WTC11 (cell line): ENCODE data around the gene AFAP1L2. TPM values are rescaled to one million over a fixed set of nuclear protein-coding genes. Genes with fewer than 3 reads are reported as not detected.

Experiments used
- ATAC-seq: fragments of 200-7000 bp; cut with Tn5 transposase; 2 replicates; pipeline ENCODE4 v1.10.0; 2021; ENCODE audit warnings: mild to moderate bottlenecking, moderate library complexity
- CTCF ChIA-PET: fragments of 300-600 bp; sonication (Branson Sonifier 250); formaldehyde crosslinking; loops from one replicate; lab custom pipeline; 2021; ENCODE audit warnings: antibody characterized with exemption; lab: Charles Lee
- POLR2A ChIA-PET: fragments of 350-600 bp; sonication (Branson Sonifier 250); formaldehyde crosslinking; loops from one replicate; lab custom pipeline; 2021; ENCODE audit warnings: antibody characterized with exemption; lab: Charles Lee
- DNase-seq: peaks from one replicate; pipeline ENCODE4 v3.0.0; 2021; ENCODE audit warnings: low spot score
- H3K27ac Mint-ChIP-seq: 2 replicates; pipeline ENCODE4 v1.8.0; 2021; ENCODE audit warnings: mixed read lengths
- H3K27me3 Mint-ChIP-seq: 2 replicates; pipeline ENCODE4 v1.8.0; 2021; ENCODE audit warnings: low read depth, mild to moderate bottlenecking, moderate library complexity, mixed read lengths
- H3K36me3 Mint-ChIP-seq: 2 replicates; pipeline ENCODE4 v1.8.0; 2021; ENCODE audit warnings: mixed read lengths
- H3K4me1 Mint-ChIP-seq: 2 replicates; pipeline ENCODE4 v1.8.0; 2022; ENCODE audit warnings: mixed read lengths
- H3K4me3 Mint-ChIP-seq: 2 replicates; pipeline ENCODE4 v1.8.0; 2021; ENCODE audit warnings: mild to moderate bottlenecking, moderate library complexity, mixed read lengths
- H3K9me3 Mint-ChIP-seq: 2 replicates; pipeline ENCODE4 v1.8.0; 2021; ENCODE audit warnings: mixed read lengths
- CREB1 ChIP-seq: sonication (generic); formaldehyde crosslinking; IDR thresholded peaks from 2 replicates; pipeline ENCODE4 v1.8.0; 2023; ENCODE audit warnings: mild to moderate bottlenecking, missing genetic modification reagents
- FOXK1 ChIP-seq: sonication (generic); formaldehyde crosslinking; IDR thresholded peaks from 2 replicates; pipeline ENCODE4 v1.8.0; 2022; ENCODE audit warnings: mild to moderate bottlenecking, moderate library complexity, missing genetic modification reagents
- GABPB1 ChIP-seq: sonication (generic); formaldehyde crosslinking; IDR thresholded peaks from 2 replicates; pipeline ENCODE4 v1.8.1; 2023; ENCODE audit warnings: mild to moderate bottlenecking, missing genetic modification reagents
- IRF2 ChIP-seq: sonication (generic); formaldehyde crosslinking; IDR thresholded peaks from 2 replicates; pipeline ENCODE4 v1.8.0; 2022; ENCODE audit warnings: low read depth, missing genetic modification reagents, borderline replicate concordance
- KAT7 ChIP-seq: sonication (generic); formaldehyde crosslinking; IDR thresholded peaks from 2 replicates; pipeline ENCODE4 v1.8.1; 2023; ENCODE audit warnings: missing genetic modification reagents, mild to moderate bottlenecking, borderline replicate concordance
- ZNF219 ChIP-seq: sonication (generic); formaldehyde crosslinking; IDR thresholded peaks from 2 replicates; pipeline ENCODE4 v1.8.0; 2023; ENCODE audit warnings: missing genetic modification reagents, mild to moderate bottlenecking, borderline replicate concordance
- total RNA-seq: library from RNA; stranded (reverse); gene quantifications from 3 replicates; pipeline ENCODE4 v1.2.3, GENCODE V29; 2021
- TF ChIP-seq, protein P1 (sequence below): fragments of 200-600 bp; IDR thresholded peaks from 2 replicates; pipeline ENCODE4 v1.8.0; 2022; ENCODE audit warnings: antibody characterized with exemption
- TF ChIP-seq, protein P2 (sequence below): fragments of 250-450 bp; sonication (Bioruptor Pico); IDR thresholded peaks from 2 replicates; pipeline ENCODE4 v1.9.0; 2021; ENCODE audit warnings: moderate library complexity, mild to moderate bottlenecking, inconsistent platforms, borderline replicate concordance
- TF ChIP-seq, protein P3 (sequence below): sonication (generic); formaldehyde crosslinking; conservative IDR thresholded peaks from 2 replicates; pipeline ENCODE4 v1.8.1; 2023; ENCODE audit warnings: mild to moderate bottlenecking, low read depth, missing genetic modification reagents, moderate library complexity
- TF ChIP-seq, protein P4 (sequence below): sonication (generic); formaldehyde crosslinking; IDR thresholded peaks from 2 replicates; pipeline ENCODE4 v1.8.0; 2023; ENCODE audit warnings: missing genetic modification reagents, mild to moderate bottlenecking, borderline replicate concordance
- TF ChIP-seq, protein P5 (sequence below): sonication (generic); formaldehyde crosslinking; IDR thresholded peaks from 2 replicates; pipeline ENCODE4 v1.8.0; 2023; ENCODE audit warnings: mild to moderate bottlenecking, missing genetic modification reagents
- TF ChIP-seq, protein P6 (sequence below): sonication (generic); formaldehyde crosslinking; IDR thresholded peaks from 2 replicates; pipeline ENCODE4 v1.8.1; 2023; ENCODE audit warnings: mild to moderate bottlenecking, missing genetic modification reagents

AFAP1L2 gene
- total RNA-seq, 1 experiment from 2014 or later, result 5.0 TPM

DNA sequence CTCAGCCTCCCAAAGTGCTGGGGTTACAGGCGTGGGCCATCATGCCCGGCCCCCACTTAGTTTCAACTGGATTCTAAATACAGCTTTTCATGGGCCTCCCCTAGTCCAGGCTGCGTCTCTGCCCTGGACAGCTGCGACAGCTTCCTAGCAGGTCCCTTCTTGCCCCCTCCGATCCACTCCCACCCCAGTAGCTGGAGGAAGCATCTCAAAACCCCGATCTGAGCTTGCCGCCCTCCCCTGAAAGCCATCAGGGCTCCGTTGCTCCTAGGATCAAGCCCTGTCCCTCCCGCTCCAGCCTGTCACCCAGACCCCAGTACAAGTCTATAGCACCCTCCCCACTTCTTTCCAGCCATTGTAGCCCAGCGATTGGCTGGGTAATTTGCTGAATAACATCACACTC, 100.7 kb downstream of the AFAP1L2 start (continued):
- TF ChIP-seq, protein P1, sequence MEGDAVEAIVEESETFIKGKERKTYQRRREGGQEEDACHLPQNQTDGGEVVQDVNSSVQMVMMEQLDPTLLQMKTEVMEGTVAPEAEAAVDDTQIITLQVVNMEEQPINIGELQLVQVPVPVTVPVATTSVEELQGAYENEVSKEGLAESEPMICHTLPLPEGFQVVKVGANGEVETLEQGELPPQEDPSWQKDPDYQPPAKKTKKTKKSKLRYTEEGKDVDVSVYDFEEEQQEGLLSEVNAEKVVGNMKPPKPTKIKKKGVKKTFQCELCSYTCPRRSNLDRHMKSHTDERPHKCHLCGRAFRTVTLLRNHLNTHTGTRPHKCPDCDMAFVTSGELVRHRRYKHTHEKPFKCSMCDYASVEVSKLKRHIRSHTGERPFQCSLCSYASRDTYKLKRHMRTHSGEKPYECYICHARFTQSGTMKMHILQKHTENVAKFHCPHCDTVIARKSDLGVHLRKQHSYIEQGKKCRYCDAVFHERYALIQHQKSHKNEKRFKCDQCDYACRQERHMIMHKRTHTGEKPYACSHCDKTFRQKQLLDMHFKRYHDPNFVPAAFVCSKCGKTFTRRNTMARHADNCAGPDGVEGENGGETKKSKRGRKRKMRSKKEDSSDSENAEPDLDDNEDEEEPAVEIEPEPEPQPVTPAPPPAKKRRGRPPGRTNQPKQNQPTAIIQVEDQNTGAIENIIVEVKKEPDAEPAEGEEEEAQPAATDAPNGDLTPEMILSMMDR, result no peak
- TF ChIP-seq KAT7 (CRISPR knock-in tag), result no peak

DNA sequence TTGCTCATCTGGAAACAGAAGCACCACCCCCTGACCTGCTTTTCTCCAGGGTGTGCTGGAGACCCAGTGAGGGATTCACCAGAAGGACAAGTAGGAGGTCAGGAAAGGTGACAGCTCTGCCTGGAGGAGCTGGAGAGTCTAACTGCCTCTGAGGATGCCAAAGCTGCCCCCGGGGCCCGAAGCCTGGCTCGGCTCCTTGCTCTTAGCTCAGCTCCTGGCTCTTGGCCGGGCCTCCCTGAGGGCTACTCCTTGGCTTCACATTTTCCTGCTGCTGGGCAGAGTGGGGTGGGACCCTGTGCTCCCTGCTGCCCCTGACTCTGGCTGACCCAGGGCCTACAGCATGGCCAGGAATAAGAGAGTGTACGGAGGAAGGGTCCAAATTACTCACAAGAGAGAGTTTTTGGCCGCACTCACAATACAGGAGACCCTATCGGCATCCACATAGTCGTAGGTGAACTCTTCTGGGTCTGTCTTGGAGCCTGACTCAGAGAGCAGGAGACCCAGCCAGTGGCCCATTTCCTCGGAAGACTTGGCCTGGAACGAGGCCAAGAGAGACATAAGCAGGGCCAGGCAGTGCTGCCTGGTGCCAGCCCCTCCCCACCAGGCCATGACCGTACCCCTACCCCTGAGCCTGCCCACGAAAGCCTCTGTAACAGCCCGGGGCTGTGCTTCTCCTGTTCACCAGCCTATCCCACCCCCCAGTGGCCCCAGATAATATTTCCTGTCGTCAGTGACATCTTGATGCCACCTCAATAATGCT, 102.2 kb downstream of the AFAP1L2 start:
- ChIA-PET CTCF (interaction anchor here (0.5 to 4.9 kb wide), 6 partner anchors 24 to 484 kb away, joined by 3 to 126 read pairs (median 5); no protein-coding TSS in a partner anchor), POLR2A (no interaction called here)
- Mint-ChIP-seq H3K4me1 (peaks cover 5% of the 10 kb centered on the region), H3K27ac (no peak overlapping the region), H3K27me3 (0 out of 2 replicates have a peak, but pooled peaks cover 2% of the 10 kb centered on the region), H3K36me3 (peaks cover 5% of the 10 kb centered on the region), H3K9me3 (no peaks in the 10 kb centered on the region)
- no peak for TF ChIP-seq FOXK1 (CRISPR knock-in tag)
- TF ChIP-seq, protein P2, sequence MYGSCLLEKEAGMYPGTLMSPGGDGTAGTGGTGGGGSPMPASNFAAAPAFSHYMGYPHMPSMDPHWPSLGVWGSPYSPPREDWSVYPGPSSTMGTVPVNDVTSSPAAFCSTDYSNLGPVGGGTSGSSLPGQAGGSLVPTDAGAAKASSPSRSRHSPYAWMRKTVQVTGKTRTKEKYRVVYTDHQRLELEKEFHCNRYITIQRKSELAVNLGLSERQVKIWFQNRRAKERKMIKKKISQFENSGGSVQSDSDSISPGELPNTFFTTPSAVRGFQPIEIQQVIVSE (CRISPR knock-in tag), result no peak
- TF ChIP-seq, all 79 proteins: peak for 0
- H3K4me3 Mint-ChIP-seq, result no peak overlapping the region
- DNase-seq (no peak), ATAC-seq (no peak)

DNA sequence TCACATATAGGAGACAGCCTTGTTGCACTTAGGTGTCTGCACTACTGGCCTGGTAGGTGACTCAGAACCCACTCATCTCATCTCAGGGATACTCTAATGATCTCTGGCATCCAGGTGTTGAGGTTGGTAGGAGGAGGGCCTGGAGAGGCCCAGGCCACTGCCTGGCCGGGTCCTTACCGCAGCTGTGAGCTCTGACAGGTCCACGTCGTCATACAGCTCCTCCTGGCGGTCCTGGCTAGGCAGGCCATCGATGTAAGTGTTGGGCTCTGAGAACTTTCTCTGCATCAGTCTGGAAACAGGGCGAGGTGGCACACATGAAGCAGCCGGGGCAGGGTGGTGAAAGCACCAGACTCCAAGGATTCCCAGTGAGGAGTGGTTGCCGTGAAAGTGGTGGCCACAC, 103.1 kb downstream of the AFAP1L2 start:
- TF ChIP-seq CREB1 (CRISPR knock-in tag) (no peak), GABPB1 (CRISPR knock-in tag) (no peak), ZNF219 (CRISPR knock-in tag) (no peak), IRF2 (CRISPR knock-in tag) (no peak)
- TF ChIP-seq, protein P3, sequence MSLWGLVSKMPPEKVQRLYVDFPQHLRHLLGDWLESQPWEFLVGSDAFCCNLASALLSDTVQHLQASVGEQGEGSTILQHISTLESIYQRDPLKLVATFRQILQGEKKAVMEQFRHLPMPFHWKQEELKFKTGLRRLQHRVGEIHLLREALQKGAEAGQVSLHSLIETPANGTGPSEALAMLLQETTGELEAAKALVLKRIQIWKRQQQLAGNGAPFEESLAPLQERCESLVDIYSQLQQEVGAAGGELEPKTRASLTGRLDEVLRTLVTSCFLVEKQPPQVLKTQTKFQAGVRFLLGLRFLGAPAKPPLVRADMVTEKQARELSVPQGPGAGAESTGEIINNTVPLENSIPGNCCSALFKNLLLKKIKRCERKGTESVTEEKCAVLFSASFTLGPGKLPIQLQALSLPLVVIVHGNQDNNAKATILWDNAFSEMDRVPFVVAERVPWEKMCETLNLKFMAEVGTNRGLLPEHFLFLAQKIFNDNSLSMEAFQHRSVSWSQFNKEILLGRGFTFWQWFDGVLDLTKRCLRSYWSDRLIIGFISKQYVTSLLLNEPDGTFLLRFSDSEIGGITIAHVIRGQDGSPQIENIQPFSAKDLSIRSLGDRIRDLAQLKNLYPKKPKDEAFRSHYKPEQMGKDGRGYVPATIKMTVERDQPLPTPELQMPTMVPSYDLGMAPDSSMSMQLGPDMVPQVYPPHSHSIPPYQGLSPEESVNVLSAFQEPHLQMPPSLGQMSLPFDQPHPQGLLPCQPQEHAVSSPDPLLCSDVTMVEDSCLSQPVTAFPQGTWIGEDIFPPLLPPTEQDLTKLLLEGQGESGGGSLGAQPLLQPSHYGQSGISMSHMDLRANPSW (CRISPR knock-in tag), result no peak
- TF ChIP-seq, protein P4, sequence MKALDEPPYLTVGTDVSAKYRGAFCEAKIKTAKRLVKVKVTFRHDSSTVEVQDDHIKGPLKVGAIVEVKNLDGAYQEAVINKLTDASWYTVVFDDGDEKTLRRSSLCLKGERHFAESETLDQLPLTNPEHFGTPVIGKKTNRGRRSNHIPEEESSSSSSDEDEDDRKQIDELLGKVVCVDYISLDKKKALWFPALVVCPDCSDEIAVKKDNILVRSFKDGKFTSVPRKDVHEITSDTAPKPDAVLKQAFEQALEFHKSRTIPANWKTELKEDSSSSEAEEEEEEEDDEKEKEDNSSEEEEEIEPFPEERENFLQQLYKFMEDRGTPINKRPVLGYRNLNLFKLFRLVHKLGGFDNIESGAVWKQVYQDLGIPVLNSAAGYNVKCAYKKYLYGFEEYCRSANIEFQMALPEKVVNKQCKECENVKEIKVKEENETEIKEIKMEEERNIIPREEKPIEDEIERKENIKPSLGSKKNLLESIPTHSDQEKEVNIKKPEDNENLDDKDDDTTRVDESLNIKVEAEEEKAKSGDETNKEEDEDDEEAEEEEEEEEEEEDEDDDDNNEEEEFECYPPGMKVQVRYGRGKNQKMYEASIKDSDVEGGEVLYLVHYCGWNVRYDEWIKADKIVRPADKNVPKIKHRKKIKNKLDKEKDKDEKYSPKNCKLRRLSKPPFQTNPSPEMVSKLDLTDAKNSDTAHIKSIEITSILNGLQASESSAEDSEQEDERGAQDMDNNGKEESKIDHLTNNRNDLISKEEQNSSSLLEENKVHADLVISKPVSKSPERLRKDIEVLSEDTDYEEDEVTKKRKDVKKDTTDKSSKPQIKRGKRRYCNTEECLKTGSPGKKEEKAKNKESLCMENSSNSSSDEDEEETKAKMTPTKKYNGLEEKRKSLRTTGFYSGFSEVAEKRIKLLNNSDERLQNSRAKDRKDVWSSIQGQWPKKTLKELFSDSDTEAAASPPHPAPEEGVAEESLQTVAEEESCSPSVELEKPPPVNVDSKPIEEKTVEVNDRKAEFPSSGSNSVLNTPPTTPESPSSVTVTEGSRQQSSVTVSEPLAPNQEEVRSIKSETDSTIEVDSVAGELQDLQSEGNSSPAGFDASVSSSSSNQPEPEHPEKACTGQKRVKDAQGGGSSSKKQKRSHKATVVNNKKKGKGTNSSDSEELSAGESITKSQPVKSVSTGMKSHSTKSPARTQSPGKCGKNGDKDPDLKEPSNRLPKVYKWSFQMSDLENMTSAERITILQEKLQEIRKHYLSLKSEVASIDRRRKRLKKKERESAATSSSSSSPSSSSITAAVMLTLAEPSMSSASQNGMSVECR, result no peak
- TF ChIP-seq, protein P5, sequence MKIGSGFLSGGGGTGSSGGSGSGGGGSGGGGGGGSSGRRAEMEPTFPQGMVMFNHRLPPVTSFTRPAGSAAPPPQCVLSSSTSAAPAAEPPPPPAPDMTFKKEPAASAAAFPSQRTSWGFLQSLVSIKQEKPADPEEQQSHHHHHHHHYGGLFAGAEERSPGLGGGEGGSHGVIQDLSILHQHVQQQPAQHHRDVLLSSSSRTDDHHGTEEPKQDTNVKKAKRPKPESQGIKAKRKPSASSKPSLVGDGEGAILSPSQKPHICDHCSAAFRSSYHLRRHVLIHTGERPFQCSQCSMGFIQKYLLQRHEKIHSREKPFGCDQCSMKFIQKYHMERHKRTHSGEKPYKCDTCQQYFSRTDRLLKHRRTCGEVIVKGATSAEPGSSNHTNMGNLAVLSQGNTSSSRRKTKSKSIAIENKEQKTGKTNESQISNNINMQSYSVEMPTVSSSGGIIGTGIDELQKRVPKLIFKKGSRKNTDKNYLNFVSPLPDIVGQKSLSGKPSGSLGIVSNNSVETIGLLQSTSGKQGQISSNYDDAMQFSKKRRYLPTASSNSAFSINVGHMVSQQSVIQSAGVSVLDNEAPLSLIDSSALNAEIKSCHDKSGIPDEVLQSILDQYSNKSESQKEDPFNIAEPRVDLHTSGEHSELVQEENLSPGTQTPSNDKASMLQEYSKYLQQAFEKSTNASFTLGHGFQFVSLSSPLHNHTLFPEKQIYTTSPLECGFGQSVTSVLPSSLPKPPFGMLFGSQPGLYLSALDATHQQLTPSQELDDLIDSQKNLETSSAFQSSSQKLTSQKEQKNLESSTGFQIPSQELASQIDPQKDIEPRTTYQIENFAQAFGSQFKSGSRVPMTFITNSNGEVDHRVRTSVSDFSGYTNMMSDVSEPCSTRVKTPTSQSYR (CRISPR knock-in tag), result no peak
- TF ChIP-seq, protein P6, sequence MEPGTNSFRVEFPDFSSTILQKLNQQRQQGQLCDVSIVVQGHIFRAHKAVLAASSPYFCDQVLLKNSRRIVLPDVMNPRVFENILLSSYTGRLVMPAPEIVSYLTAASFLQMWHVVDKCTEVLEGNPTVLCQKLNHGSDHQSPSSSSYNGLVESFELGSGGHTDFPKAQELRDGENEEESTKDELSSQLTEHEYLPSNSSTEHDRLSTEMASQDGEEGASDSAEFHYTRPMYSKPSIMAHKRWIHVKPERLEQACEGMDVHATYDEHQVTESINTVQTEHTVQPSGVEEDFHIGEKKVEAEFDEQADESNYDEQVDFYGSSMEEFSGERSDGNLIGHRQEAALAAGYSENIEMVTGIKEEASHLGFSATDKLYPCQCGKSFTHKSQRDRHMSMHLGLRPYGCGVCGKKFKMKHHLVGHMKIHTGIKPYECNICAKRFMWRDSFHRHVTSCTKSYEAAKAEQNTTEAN (CRISPR knock-in tag), result no peak
- ChIA-PET CTCF (interaction anchor here (0.6 to 4.9 kb wide), 6 partner anchors 101 to 393 kb away, joined by 3 to 126 read pairs (median 4); no protein-coding TSS in a partner anchor), POLR2A (no interaction called here)
- Mint-ChIP-seq H3K27me3 (no peaks in the 10 kb centered on the region), H3K9me3 (peaks cover 3% of the 10 kb centered on the region), H3K4me1 (peaks cover 5% of the 10 kb centered on the region), H3K27ac (no peak overlapping the region), H3K36me3 (peaks cover 12% of the 10 kb centered on the region), H3K4me3 (no peak overlapping the region)
- DNase-seq (no peak), ATAC-seq (no peak)
